ENCODE results near the gene INSIG2. TPM values are rescaled to one million over a fixed set of nuclear protein-coding genes. Genes with fewer than 3 reads are reported as not detected.

The INSIG2 gene
- total RNA-seq, 4 donors from 2014 or later, result 9.4 to 18.4 (median 13.5) TPM

DNA sequence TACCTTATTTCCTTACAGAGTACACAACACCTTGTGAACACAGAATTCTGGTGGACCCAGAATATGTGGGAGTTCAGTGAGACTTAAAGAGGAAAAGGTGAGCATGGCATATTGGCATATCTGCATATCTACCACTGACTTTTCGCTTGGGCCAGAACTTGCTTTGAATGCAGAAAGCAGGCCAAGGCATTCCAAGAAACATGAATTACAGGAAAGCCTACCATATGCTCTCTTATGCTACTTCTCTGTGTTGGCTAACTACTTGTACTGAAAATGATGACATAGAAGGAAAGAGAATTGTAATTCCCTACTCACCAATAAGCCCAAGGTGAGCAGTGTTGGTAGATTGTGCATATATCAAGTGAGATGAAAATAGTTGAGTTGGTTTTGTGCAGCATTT, 43.0 kb upstream of the INSIG2 start:
- no peak for DNase-seq (ENCODE audit: extremely low spot score)
- Histone ChIP-seq H3K4me1 (peaks cover 0 to 5% (median 0%) of the 10 kb centered on the region in 4 donors), H3K27ac (replicated peaks in 1 of 4) (no peak overlapping the region), H3K4me3 (no peak overlapping the region), H3K36me3 (no peaks in the 10 kb centered on the region), H3K9me3 (no peaks in the 10 kb centered on the region), H3K27me3 (peaks cover 0 to 74% (median 2%) of the 10 kb centered on the region in 4 donors)
- WGBS, result 100% methylated on average over 1 of the region's 1 CpG
- intact Hi-C loops (cut with DNase I), result no loop called here
- TF ChIP-seq POLR2AphosphoS5 (IDR thresholded peaks at IDR 0.05) (no peak), POLR2A (IDR thresholded peaks at IDR 0.05; ENCODE audit: low read depth) (no peak), EP300 (IDR thresholded peaks at IDR 0.05) (no peak)
- TF ChIP-seq, protein P1, sequence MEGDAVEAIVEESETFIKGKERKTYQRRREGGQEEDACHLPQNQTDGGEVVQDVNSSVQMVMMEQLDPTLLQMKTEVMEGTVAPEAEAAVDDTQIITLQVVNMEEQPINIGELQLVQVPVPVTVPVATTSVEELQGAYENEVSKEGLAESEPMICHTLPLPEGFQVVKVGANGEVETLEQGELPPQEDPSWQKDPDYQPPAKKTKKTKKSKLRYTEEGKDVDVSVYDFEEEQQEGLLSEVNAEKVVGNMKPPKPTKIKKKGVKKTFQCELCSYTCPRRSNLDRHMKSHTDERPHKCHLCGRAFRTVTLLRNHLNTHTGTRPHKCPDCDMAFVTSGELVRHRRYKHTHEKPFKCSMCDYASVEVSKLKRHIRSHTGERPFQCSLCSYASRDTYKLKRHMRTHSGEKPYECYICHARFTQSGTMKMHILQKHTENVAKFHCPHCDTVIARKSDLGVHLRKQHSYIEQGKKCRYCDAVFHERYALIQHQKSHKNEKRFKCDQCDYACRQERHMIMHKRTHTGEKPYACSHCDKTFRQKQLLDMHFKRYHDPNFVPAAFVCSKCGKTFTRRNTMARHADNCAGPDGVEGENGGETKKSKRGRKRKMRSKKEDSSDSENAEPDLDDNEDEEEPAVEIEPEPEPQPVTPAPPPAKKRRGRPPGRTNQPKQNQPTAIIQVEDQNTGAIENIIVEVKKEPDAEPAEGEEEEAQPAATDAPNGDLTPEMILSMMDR (IDR thresholded peaks at IDR 0.05), result no peak

DNA sequence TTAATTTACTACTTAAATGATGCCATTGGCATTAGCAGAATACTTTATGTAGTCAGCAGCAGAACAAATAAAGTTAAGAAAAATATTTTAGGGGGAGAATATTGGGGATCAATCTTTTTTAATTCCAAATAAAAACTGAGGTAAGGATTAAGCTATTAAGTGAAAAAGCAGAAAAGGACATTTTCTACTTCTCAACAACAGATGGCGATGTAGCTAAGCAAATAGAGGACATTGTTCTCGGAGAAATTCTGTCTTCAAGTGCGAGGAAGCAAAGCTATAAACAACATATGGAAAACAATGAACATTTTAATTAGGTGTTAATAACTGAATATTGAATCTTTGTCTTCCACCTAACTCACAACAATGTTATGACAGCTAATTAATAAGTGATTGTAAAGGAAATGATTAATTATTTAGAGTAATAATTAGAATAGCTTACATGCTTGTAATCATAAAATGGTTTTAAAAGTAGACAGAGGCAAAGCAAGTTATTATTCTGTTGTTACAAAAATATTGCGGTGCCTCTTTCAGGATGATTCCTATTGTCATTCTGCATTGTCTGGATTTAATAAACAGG, 41.5 kb upstream of the INSIG2 start:
- peaks cover 0 to 79% (median 5%) of the 10 kb centered on the region in 4 donors for H3K27me3 ChIP-seq
- H3K4me1 ChIP-seq, result peaks cover 0 to 5% (median 0%) of the 10 kb centered on the region in 4 donors
- DNase-seq (ENCODE audit: extremely low spot score), result no peak
- no peak overlapping the region for H3K4me3 ChIP-seq
- no peak for TF ChIP-seq POLR2A (IDR thresholded peaks at IDR 0.05; ENCODE audit: low read depth)
- TF ChIP-seq, protein P1 (IDR thresholded peaks at IDR 0.05), result peak; percentile 56 to 60 (median 57)
- H3K27ac ChIP-seq (replicated peaks in 1 of 4), result no peak overlapping the region
- H3K36me3 ChIP-seq, result no peaks in the 10 kb centered on the region
- H3K9me3 ChIP-seq, result no peaks in the 10 kb centered on the region
- intact Hi-C loops (cut with DNase I), result no loop called here
- 9% methylated on average over 4 of the region's 4 CpGs for WGBS

DNA sequence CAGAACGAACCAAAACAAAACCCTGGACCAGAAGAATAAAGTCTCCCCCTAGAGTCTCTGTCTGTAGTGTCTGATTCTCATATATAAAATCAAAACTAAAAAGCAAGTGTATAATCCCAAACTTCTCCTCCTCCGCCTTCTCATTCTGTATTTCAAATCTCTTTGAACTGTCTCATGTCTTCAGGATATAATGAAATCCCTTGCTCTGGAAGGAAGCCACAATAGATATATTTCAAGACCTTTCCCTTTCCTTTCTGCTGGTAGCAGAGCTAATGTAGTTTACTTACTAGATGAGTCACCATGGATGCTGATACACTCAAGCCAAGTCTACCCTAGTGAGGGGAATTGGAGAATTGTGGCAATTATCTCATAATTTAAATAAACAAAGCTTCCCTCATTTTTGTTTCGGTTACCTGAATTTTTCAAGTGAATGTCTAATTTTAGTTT, 40.9 kb upstream of the INSIG2 start:
- Histone ChIP-seq H3K4me1 (peaks cover 0 to 5% (median 0%) of the 10 kb centered on the region in 4 donors), H3K4me3 (no peak overlapping the region), H3K27ac (replicated peaks in 1 of 4) (no peak overlapping the region), H3K36me3 (no peaks in the 10 kb centered on the region), H3K9me3 (no peaks in the 10 kb centered on the region), H3K27me3 (peaks cover 0 to 79% (median 5%) of the 10 kb centered on the region in 4 donors)
- WGBS, result 46% methylated on average over 3 of the region's 3 CpGs
- TF ChIP-seq POLR2A (IDR thresholded peaks at IDR 0.05; ENCODE audit: low read depth) (no peak), POLR2AphosphoS5 (IDR thresholded peaks at IDR 0.05) (no peak), EP300 (IDR thresholded peaks at IDR 0.05) (no peak)
- TF ChIP-seq, protein P1 (IDR thresholded peaks at IDR 0.05), result no peak
- intact Hi-C loops (cut with DNase I), result no loop called here
- no peak for DNase-seq (ENCODE audit: extremely low spot score)

DNA sequence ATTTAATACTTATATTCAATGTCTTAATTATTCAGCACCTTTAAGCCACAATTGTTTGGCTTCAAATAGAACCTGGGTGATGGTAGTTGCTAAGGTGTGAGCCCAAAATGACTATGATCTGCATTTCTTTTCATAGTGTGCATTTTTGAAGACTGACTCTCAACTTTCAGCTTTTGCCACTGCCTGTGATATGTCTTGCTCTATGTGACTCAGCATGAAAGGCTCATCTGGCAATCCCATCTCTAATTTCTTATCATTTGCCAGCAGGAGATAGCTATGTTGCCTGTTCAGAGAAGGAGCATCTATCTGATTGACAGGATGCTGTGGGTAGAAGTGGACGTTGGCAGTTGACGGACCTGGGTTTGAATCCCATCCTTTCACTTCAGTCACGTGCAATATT, 39.9 kb upstream of the INSIG2 start:
- DNase-seq (ENCODE audit: extremely low spot score), result no peak
- Histone ChIP-seq H3K27me3 (peaks cover 0 to 76% (median 5%) of the 10 kb centered on the region in 4 donors), H3K9me3 (no peaks in the 10 kb centered on the region), H3K4me3 (no peak overlapping the region), H3K36me3 (no peaks in the 10 kb centered on the region), H3K4me1 (peaks cover 0 to 5% (median 0%) of the 10 kb centered on the region in 4 donors), H3K27ac (replicated peaks in 1 of 4) (no peak overlapping the region)
- TF ChIP-seq POLR2AphosphoS5 (IDR thresholded peaks at IDR 0.05), result no peak
- TF ChIP-seq, protein P1 (IDR thresholded peaks at IDR 0.05), result no peak
- no peak for TF ChIP-seq POLR2A (IDR thresholded peaks at IDR 0.05; ENCODE audit: low read depth)
- TF ChIP-seq EP300 (IDR thresholded peaks at IDR 0.05), result no peak
- 87% methylated on average over 3 of the region's 3 CpGs for WGBS
- intact Hi-C loops (cut with DNase I), result loop anchor here (2.0 kb wide), 1 partner anchor 806 kb away; no protein-coding TSS in a partner anchor
